PC-3 (cell line): ENCODE measurements around the gene BCAT1. TPM values are rescaled to one million over a fixed set of nuclear protein-coding genes. Genes with fewer than 3 reads are reported as not detected.

Source experiments
- ATAC-seq: fragments of 200-7000 bp; cut with Tn5 transposase; 2 replicates; pipeline ENCODE4 v1.9.1; 2020; ENCODE audit warnings: mild to moderate bottlenecking, moderate library complexity
- BruUV-seq: library from RNA; stranded (reverse); fragments of 400-500 nt; replicated peaks from 2 replicates; lab custom pipeline; 2021; lab: Mats Ljungman, UMichigan
- CTCF ChIA-PET: fragments of 300-600 bp; sonication (Branson Sonifier 250); formaldehyde crosslinking; loops from one replicate; lab custom pipeline; 2022; ENCODE audit warnings: antibody characterized with exemption; lab: Charles Lee
- POLR2A ChIA-PET: fragments of 300-600 bp; sonication (Branson Sonifier 250); formaldehyde crosslinking; loops from one replicate; lab custom pipeline; 2022; ENCODE audit warnings: antibody characterized with exemption; ENCODE audit not compliant: unreplicated experiment; lab: Charles Lee
- DNase-seq: peaks from one replicate; pipeline ENCODE4 v3.0.0-alpha.2; 2015
- H2AFZ ChIP-seq: fragments of 300-600 bp; sonication (generic); 2 replicates; pipeline ENCODE4 v1.6.0; 2016; ENCODE audit warnings: antibody characterized with exemption, low read length
- H3F3A ChIP-seq: fragments of 300-600 bp; sonication (generic); one replicate; pipeline ENCODE4 v1.6.0; 2017; ENCODE audit warnings: antibody characterized with exemption, low read length, control low read depth, mild to moderate bottlenecking; ENCODE audit not compliant: unreplicated experiment
- H3K27ac ChIP-seq: fragments of 300-600 bp; sonication (generic); 2 replicates; pipeline ENCODE4 v1.5.1; 2016; ENCODE audit warnings: mild to moderate bottlenecking, low read length
- H3K27me3 ChIP-seq: fragments of 300-600 bp; sonication (generic); 2 replicates; pipeline ENCODE4 v1.6.1; 2016; ENCODE audit warnings: low read length, mixed read lengths
- H3K36me3 ChIP-seq: fragments of 300-600 bp; sonication (generic); 2 replicates; pipeline ENCODE4 v1.6.1; 2016; ENCODE audit warnings: low read depth, mixed run types, low read length, mixed read lengths
- H3K4me1 ChIP-seq: fragments of 300-600 bp; sonication (generic); 2 replicates; pipeline ENCODE4 v1.5.1; 2016; ENCODE audit warnings: low read length; ENCODE audit not compliant: insufficient read depth
- H3K4me2 ChIP-seq: fragments of 300-600 bp; sonication (generic); 2 replicates; pipeline ENCODE4 v1.6.0; 2016; ENCODE audit warnings: low read length
- H3K4me3 ChIP-seq: fragments of 300-600 bp; sonication (generic); 2 replicates; pipeline ENCODE4 v1.5.1; 2016; ENCODE audit warnings: mild to moderate bottlenecking, low read length, mixed read lengths
- H3K79me2 ChIP-seq: fragments of 300-600 bp; sonication (generic); 2 replicates; pipeline ENCODE4 v1.6.1; 2017; ENCODE audit warnings: low read length, mixed read lengths
- H3K9ac ChIP-seq: fragments of 300-600 bp; sonication (generic); 2 replicates; pipeline ENCODE4 v1.6.0; 2016; ENCODE audit warnings: mild to moderate bottlenecking, low read length
- H3K9me2 ChIP-seq: fragments of 300-600 bp; sonication (generic); replicated peaks from 2 replicates; pipeline ENCODE4 v1.6.1; 2016; ENCODE audit warnings: mixed run types, low read length, mixed read lengths
- H3K9me3 ChIP-seq: fragments of 300-600 bp; sonication (generic); 2 replicates; pipeline ENCODE4 v1.6.1; 2016; ENCODE audit warnings: low read length, mixed read lengths
- H4K20me1 ChIP-seq: fragments of 300-600 bp; sonication (generic); 2 replicates; pipeline ENCODE4 v1.6.1; 2016; ENCODE audit warnings: low read length, mixed read lengths
- CTCF ChIP-seq: fragments of 300-600 bp; sonication (generic); conservative IDR thresholded peaks from 2 replicates; pipeline ENCODE4 v1.5.1; 2017; ENCODE audit warnings: antibody characterized with exemption, low read depth, mild to moderate bottlenecking, low read length
- EZH2 ChIP-seq: fragments of 300-600 bp; sonication (generic); IDR thresholded peaks from one replicate; pipeline ENCODE4 v1.6.1; 2017; ENCODE audit warnings: antibody characterized with exemption, mild to moderate bottlenecking, low read length; ENCODE audit not compliant: unreplicated experiment
- EZH2phosphoT487 ChIP-seq: fragments of 300-600 bp; sonication (generic); IDR thresholded peaks from 2 replicates; pipeline ENCODE4 v1.6.1; 2018; ENCODE audit warnings: mild to moderate bottlenecking, antibody characterized with exemption, low read length, borderline replicate concordance
- intact Hi-C: fragments of 100-400 bp; cut with micrococcal nuclease; formaldehyde crosslinking; loops from 2 replicates; pipeline ENCODE4 v1.9.0; 2023
- total RNA-seq: library from RNA; depleted of rRNA; stranded (reverse); fragments of >200 nt; gene quantifications from 2 replicates; pipeline ENCODE4 v1.2.3, GENCODE V29; 2014

Gene BCAT1
- total RNA-seq, 1 experiment from 2014 or later: not detected

- Histone ChIP-seq H3K27me3 (no peaks in the 10 kb centered on the region), H3K4me2 (no peak overlapping the region), H3K9ac (no peak overlapping the region), H3K4me3 (no peak overlapping the region), H3K9me3 (no peaks in the 10 kb centered on the region), H3K79me2 (no peaks in the 10 kb centered on the region), H3K27ac (no peak overlapping the region), H2AFZ (no peak overlapping the region), H4K20me1 (no peaks in the 10 kb centered on the region), H3K9me2 (no peaks in the 10 kb centered on the region), H3F3A (no peaks in the 10 kb centered on the region), H3K4me1 (no peaks in the 10 kb centered on the region), H3K36me3 (no peaks in the 10 kb centered on the region)
- intact Hi-C loops: no loop called here
- ChIA-PET CTCF (no interaction called here), POLR2A (no interaction called here)
- ATAC-seq: no peak
- DNase-seq: no peak
- TF ChIP-seq EZH2phosphoT487: no peak
- no peak for TF ChIP-seq EZH2
- TF ChIP-seq CTCF: no peak
- no TSS peak for BruUV-seq
These were observed 179.2 kb downstream of the BCAT1 start for GRCh38 chr12:24769682-24770081.

- Histone ChIP-seq H2AFZ (no peak overlapping the region), H3K36me3 (no peaks in the 10 kb centered on the region), H3F3A (no peaks in the 10 kb centered on the region), H3K9me2 (no peaks in the 10 kb centered on the region), H3K79me2 (no peaks in the 10 kb centered on the region), H4K20me1 (no peaks in the 10 kb centered on the region), H3K9ac (no peak overlapping the region), H3K4me1 (no peaks in the 10 kb centered on the region), H3K9me3 (no peaks in the 10 kb centered on the region), H3K4me3 (no peak overlapping the region), H3K4me2 (no peak overlapping the region), H3K27me3 (no peaks in the 10 kb centered on the region), H3K27ac (no peak overlapping the region)
- intact Hi-C loops: no loop called here
- ChIA-PET POLR2A (no interaction called here), CTCF (no interaction called here)
- TF ChIP-seq CTCF (no peak), EZH2phosphoT487 (no peak), EZH2 (no peak)
- no TSS peak for BruUV-seq
- ATAC-seq: no peak
- no peak for DNase-seq
These were observed 180.5 kb downstream of the BCAT1 start for GRCh38 chr12:24768415-24768814.

GRCh38 chr12:24767016-24767415, 181.9 kb downstream of the BCAT1 start:
- ChIA-PET CTCF (no interaction called here), POLR2A (no interaction called here)
- H3K27ac ChIP-seq: no peak overlapping the region
- no peaks in the 10 kb centered on the region for H3K79me2 ChIP-seq
- ATAC-seq (no peak), DNase-seq (no peak)
- no peaks in the 10 kb centered on the region for H3F3A ChIP-seq
- TF ChIP-seq CTCF (no peak), EZH2 (no peak), EZH2phosphoT487 (no peak)
- H3K4me1 ChIP-seq: no peaks in the 10 kb centered on the region
- H3K9me3 ChIP-seq: no peaks in the 10 kb centered on the region
- no peak overlapping the region for H2AFZ ChIP-seq
- H3K9ac ChIP-seq: no peak overlapping the region
- no TSS peak for BruUV-seq
- no peak overlapping the region for H3K4me3 ChIP-seq
- peaks cover 8% of the 10 kb centered on the region for H3K27me3 ChIP-seq
- H3K36me3 ChIP-seq: no peaks in the 10 kb centered on the region
- H4K20me1 ChIP-seq: no peaks in the 10 kb centered on the region
- no peaks in the 10 kb centered on the region for H3K9me2 ChIP-seq
- intact Hi-C loops: no loop called here
- no peak overlapping the region for H3K4me2 ChIP-seq
